Loucy (cell line): ENCODE results near the gene SURF6.

Source experiments
- H2AFZ ChIP-seq: fragments of 200-600 bp; sonication (generic); 2 replicates; pipeline ENCODE4 v1.6.0; 2016; ENCODE audit warnings: antibody characterized with exemption, mild to moderate bottlenecking, low read length, moderate library complexity
- H3F3A ChIP-seq: fragments of 200-600 bp; 2 replicates; pipeline ENCODE4 v1.6.0; 2016; ENCODE audit warnings: antibody characterized with exemption, low read depth, mild to moderate bottlenecking
- H3K27me3 ChIP-seq: fragments of 200-600 bp; sonication (generic); 2 replicates; pipeline ENCODE4 v1.6.1; 2014; ENCODE audit warnings: low read length, mild to moderate bottlenecking; ENCODE audit not compliant: insufficient read depth, poor library complexity, severe bottlenecking
- H3K36me3 ChIP-seq: fragments of 200-600 bp; sonication (generic); 2 replicates; pipeline ENCODE4 v1.6.1; 2016; ENCODE audit warnings: low read length; ENCODE audit not compliant: insufficient read depth
- H3K4me1 ChIP-seq: fragments of 200-600 bp; sonication (generic); 2 replicates; pipeline ENCODE4 v1.5.1; 2014; ENCODE audit warnings: low read length, mild to moderate bottlenecking; ENCODE audit not compliant: insufficient read depth, poor library complexity, severe bottlenecking
- H3K4me2 ChIP-seq: fragments of 200-600 bp; sonication (generic); 2 replicates; pipeline ENCODE4 v1.6.0; 2014; ENCODE audit warnings: antibody characterized with exemption, low read length, low read depth, mild to moderate bottlenecking; ENCODE audit not compliant: poor library complexity, severe bottlenecking
- H3K4me3 ChIP-seq: fragments of 200-600 bp; sonication (generic); 2 replicates; pipeline ENCODE4 v1.5.1; 2014; ENCODE audit warnings: low read length, mild to moderate bottlenecking, mixed read lengths; ENCODE audit not compliant: poor library complexity, severe bottlenecking
- H3K79me2 ChIP-seq: fragments of 200-600 bp; sonication (generic); 2 replicates; pipeline ENCODE4 v1.6.1; 2014; ENCODE audit warnings: low read length; ENCODE audit not compliant: insufficient read depth
- H3K9ac ChIP-seq: fragments of 200-600 bp; sonication (generic); 2 replicates; pipeline ENCODE4 v1.6.0; 2014; ENCODE audit warnings: mild to moderate bottlenecking, low read depth, low read length, moderate library complexity; ENCODE audit not compliant: poor library complexity, severe bottlenecking
- H3K9me2 ChIP-seq: fragments of 200-600 bp; sonication (generic); replicated peaks from 2 replicates; pipeline ENCODE4 v1.6.1; 2016; ENCODE audit warnings: low read depth, low read length, mixed read lengths
- H3K9me3 ChIP-seq: fragments of 200-600 bp; sonication (generic); 2 replicates; pipeline ENCODE4 v1.6.1; 2014; ENCODE audit warnings: mild to moderate bottlenecking, antibody characterized with exemption, low read length, low read depth; ENCODE audit not compliant: insufficient read depth
- H4K20me1 ChIP-seq: fragments of 200-600 bp; sonication (generic); 2 replicates; pipeline ENCODE4 v1.6.0; 2014; ENCODE audit warnings: antibody characterized with exemption, low read length, mild to moderate bottlenecking; ENCODE audit not compliant: insufficient read depth, poor library complexity, severe bottlenecking
- EZH2phosphoT487 ChIP-seq: fragments of 200-600 bp; IDR thresholded peaks from 2 replicates; pipeline ENCODE4 v1.6.1; 2018; ENCODE audit warnings: antibody characterized with exemption, mild to moderate bottlenecking, moderate library complexity, borderline replicate concordance
- TF ChIP-seq, protein P1 (sequence below): fragments of 200-600 bp; sonication (generic); conservative IDR thresholded peaks from 2 replicates; pipeline ENCODE4 v1.5.1; 2014; ENCODE audit warnings: mild to moderate bottlenecking, antibody characterized with exemption, low read length

The SURF6 gene

DNA sequence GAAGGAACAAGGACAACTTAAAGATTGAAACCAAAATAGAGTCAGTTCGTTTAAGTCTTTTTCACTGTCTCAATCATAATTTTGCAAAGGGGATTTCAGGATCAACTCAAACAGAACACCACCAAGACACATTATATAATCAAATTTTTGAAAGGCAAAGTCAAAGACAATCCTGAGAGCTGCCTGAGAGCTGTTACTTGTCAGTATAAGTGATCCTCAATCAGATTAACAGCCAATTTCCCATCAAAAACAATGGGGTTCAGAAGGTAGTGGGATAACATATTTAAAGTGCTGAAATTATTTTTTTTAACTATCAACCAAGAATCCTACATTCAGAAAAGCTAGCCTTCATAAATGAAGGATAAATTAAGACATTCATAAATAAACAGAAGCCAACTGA, 41.7 kb downstream of the SURF6 start:
- Histone ChIP-seq H3K9me2 (no peaks in the 10 kb centered on the region), H3K4me3 (no peak overlapping the region), H3F3A (no peaks in the 10 kb centered on the region), H3K9ac (no peak overlapping the region), H2AFZ (no peak overlapping the region), H3K4me2 (no peak overlapping the region), H3K79me2 (no peaks in the 10 kb centered on the region), H4K20me1 (no peaks in the 10 kb centered on the region), H3K9me3 (peaks cover 6% of the 10 kb centered on the region; the same call in 1 of the 2 replicates), H3K27me3 (peaks cover 6% of the 10 kb centered on the region), H3K36me3 (no peaks in the 10 kb centered on the region), H3K4me1 (no peaks in the 10 kb centered on the region)
- TF ChIP-seq EZH2phosphoT487, result no peak
- TF ChIP-seq, protein P1, sequence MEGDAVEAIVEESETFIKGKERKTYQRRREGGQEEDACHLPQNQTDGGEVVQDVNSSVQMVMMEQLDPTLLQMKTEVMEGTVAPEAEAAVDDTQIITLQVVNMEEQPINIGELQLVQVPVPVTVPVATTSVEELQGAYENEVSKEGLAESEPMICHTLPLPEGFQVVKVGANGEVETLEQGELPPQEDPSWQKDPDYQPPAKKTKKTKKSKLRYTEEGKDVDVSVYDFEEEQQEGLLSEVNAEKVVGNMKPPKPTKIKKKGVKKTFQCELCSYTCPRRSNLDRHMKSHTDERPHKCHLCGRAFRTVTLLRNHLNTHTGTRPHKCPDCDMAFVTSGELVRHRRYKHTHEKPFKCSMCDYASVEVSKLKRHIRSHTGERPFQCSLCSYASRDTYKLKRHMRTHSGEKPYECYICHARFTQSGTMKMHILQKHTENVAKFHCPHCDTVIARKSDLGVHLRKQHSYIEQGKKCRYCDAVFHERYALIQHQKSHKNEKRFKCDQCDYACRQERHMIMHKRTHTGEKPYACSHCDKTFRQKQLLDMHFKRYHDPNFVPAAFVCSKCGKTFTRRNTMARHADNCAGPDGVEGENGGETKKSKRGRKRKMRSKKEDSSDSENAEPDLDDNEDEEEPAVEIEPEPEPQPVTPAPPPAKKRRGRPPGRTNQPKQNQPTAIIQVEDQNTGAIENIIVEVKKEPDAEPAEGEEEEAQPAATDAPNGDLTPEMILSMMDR, result no peak

DNA sequence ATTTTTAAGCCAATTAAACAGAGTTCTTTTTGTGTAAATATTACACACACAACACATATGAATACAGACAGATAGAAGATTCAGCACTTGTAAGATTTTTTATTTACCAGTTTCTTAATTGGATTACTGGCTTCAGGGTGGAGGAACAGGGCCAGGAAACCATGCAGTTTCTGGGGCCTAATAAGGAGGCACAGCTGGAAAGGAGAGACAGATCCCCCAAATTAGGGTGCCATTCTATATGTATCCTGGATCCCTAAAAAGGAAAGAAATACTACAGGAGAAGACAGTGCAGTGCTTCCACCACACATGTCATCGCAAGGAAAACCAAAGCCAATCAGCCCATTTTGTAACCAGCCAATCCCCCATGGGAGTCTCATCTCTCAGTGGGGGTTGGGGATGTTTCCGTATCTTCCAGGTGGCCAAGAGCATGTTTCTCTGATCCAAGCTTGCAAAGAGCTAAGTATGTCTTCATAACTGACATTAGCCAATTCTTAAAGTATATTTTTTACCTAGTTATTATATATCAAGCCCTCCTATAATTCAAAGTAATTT, 45.2 kb downstream of the SURF6 start:
- Histone ChIP-seq H3K79me2 (no peaks in the 10 kb centered on the region), H3K9me3 (peaks cover 10% of the 10 kb centered on the region; the same call in 1 of the 2 replicates), H4K20me1 (no peaks in the 10 kb centered on the region), H3K9ac (no peak overlapping the region), H3F3A (no peaks in the 10 kb centered on the region), H2AFZ (no peak overlapping the region), H3K9me2 (no peaks in the 10 kb centered on the region), H3K27me3 (peaks cover 6% of the 10 kb centered on the region), H3K4me1 (no peaks in the 10 kb centered on the region), H3K36me3 (no peaks in the 10 kb centered on the region), H3K4me2 (no peak overlapping the region), H3K4me3 (no peak overlapping the region)
- TF ChIP-seq, protein P1, result no peak
- no peak for TF ChIP-seq EZH2phosphoT487

DNA sequence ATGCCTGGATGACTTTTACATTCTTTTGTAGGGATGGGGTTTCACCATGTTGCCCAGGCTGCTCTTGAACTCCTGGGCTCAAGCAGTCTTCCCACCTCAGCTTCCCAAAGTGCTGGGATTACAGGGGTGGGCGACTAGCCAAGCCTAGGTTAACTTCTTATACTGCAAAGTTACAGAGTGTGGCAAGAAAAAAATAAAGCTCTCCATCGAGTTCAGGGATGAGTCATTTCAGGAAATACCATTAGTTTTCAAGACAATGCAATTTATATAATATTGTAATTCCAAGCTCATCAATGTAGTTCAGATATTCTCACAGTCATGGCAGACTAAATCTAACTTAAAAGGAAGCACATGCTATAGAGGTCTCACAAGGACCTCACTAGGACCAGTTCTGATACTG, 49.5 kb downstream of the SURF6 start:
- no peaks in the 10 kb centered on the region for H4K20me1 ChIP-seq
- H3K9me2 ChIP-seq, result no peaks in the 10 kb centered on the region
- peaks cover 10% of the 10 kb centered on the region; the same call in 1 of the 2 replicates for H3K9me3 ChIP-seq
- H3K36me3 ChIP-seq, result no peaks in the 10 kb centered on the region
- H2AFZ ChIP-seq, result no peak overlapping the region
- no peak overlapping the region for H3K4me2 ChIP-seq
- no peaks in the 10 kb centered on the region for H3F3A ChIP-seq
- no peak overlapping the region for H3K4me3 ChIP-seq
- no peaks in the 10 kb centered on the region for H3K79me2 ChIP-seq
- peaks cover 6% of the 10 kb centered on the region for H3K27me3 ChIP-seq
- no peaks in the 10 kb centered on the region for H3K4me1 ChIP-seq
- H3K9ac ChIP-seq, result no peak overlapping the region
- TF ChIP-seq EZH2phosphoT487, result no peak
- TF ChIP-seq, protein P1, result no peak
